HCT116 (cell line): ENCODE results near the gene IRX2. TPM values are rescaled to one million over a fixed set of nuclear protein-coding genes. Genes with fewer than 3 reads are reported as not detected.

Source experiments
- ATAC-seq: fragments of 200-7000 bp; cut with Tn5 transposase; 2 replicates; pipeline ENCODE4 v1.9.1; 2020; ENCODE audit warnings: mild to moderate bottlenecking, moderate library complexity
- BruUV-seq: library from RNA; stranded (reverse); fragments of 400-500 nt; replicated peaks from 2 replicates; lab custom pipeline; 2021; lab: Mats Ljungman, UMichigan
- CTCF ChIA-PET: fragments of 300-600 bp; sonication (Branson Sonifier 250); formaldehyde crosslinking; loops from one replicate; lab custom pipeline; 2021; ENCODE audit warnings: antibody characterized with exemption; lab: Charles Lee
- POLR2A ChIA-PET: fragments of 300-600, 350-600 bp; sonication (Branson Sonifier 250); formaldehyde crosslinking; loops from one replicate; lab custom pipeline; 2021; ENCODE audit warnings: antibody characterized with exemption; lab: Charles Lee
- RAD21 ChIA-PET, 2 experiments: fragments of 300-600 bp; sonication (Branson Sonifier 250); formaldehyde crosslinking; loops; one replicate each; lab custom pipeline; 2023; ENCODE audit warnings: low total read pairs in 2 of 2; ENCODE audit not compliant: uncharacterized antibody in 2 of 2, unreplicated experiment in 2 of 2, low non-redundant PET in 1 of 2; lab: Charles Lee
- DNase-seq: peaks from one replicate; pipeline ENCODE4 v3.0.0-alpha.2; 2010; ENCODE audit warnings: low read depth, low spot score
- H2AFZ ChIP-seq: fragments of 200-600 bp; shearing (Covaris generic), sonication (generic); 2 replicates; pipeline ENCODE4 v1.6.1; 2017; ENCODE audit warnings: low read depth, mixed run types, mixed read lengths, antibody characterized with exemption, low read length; ENCODE audit not compliant: poor library complexity, severe bottlenecking
- H3K27ac ChIP-seq: 2 replicates; pipeline ENCODE4 v1.5.1; 2012; ENCODE audit warnings: low read depth, low read length
- H3K27me3 ChIP-seq: fragments of 200-600 bp; sonication (generic); 2 replicates; pipeline ENCODE4 v1.6.1; 2016; ENCODE audit warnings: mixed run types, low read length, mixed read lengths; ENCODE audit not compliant: insufficient read depth
- H3K36me3 ChIP-seq, 2 experiments: fragments of 200-500 bp in 1 of 2; fragments of 200-600 bp in 1 of 2; sonication (Bioruptor generic) in 1 of 2; sonication (generic) in 1 of 2; 2 replicates each; pipeline versions ENCODE4 v1.5.1 to v1.6.1; 2014 to 2016; ENCODE audit warnings: low read length in 2 of 2, inconsistent platforms in 1 of 2, mixed read lengths in 1 of 2, mixed run types in 1 of 2; ENCODE audit not compliant: insufficient read depth in 2 of 2, control insufficient read depth in 1 of 2
- H3K4me1 ChIP-seq, 2 experiments: fragments of 200-600 bp in 1 of 2; sonication (generic) in 1 of 2; 2 replicates each; pipeline versions ENCODE4 v1.5.1 to v1.6.1; 2012 to 2017; ENCODE audit warnings: low read length in 2 of 2, inconsistent platforms in 1 of 2, mild to moderate bottlenecking in 1 of 2, mixed read lengths in 1 of 2, mixed run types in 1 of 2, moderate library complexity in 1 of 2; ENCODE audit not compliant: insufficient read depth in 2 of 2, control insufficient read depth in 1 of 2
- H3K4me2 ChIP-seq: fragments of 200-600 bp; sonication (generic); 2 replicates; pipeline ENCODE4 v1.6.1; 2017; ENCODE audit warnings: mixed run types, low read length, mixed read lengths
- H3K4me3 ChIP-seq, 2 experiments: fragments of 200-600 bp in 1 of 2; sonication (generic) in 1 of 2; replicated peaks in 1 of 2; 2 replicates each; pipeline ENCODE4 v1.5.1; 2011 to 2016; ENCODE audit warnings: low read length in 2 of 2, control low read depth in 1 of 2, low read depth in 1 of 2, mild to moderate bottlenecking in 1 of 2, mixed read lengths in 1 of 2, mixed run types in 1 of 2
- H3K79me2 ChIP-seq: fragments of 200-600 bp; sonication (generic); 2 replicates; pipeline ENCODE4 v1.6.1; 2017; ENCODE audit warnings: mild to moderate bottlenecking, mixed run types, low read length, moderate library complexity, mixed read lengths; ENCODE audit not compliant: insufficient read depth
- H3K9ac ChIP-seq: fragments of 200-600 bp; sonication (generic); 2 replicates; pipeline ENCODE4 v1.6.1; 2016; ENCODE audit warnings: low read length, mixed read lengths
- H3K9me2 ChIP-seq: fragments of 200-600 bp; sonication (generic), shearing (Covaris generic); 2 replicates; pipeline ENCODE4 v1.6.1; 2017; ENCODE audit warnings: mixed run types, mild to moderate bottlenecking, moderate library complexity; ENCODE audit not compliant: insufficient read depth
- H3K9me3 ChIP-seq, 2 experiments: fragments of 200-500 bp in 1 of 2; fragments of 200-600 bp in 1 of 2; sonication (Bioruptor generic) in 1 of 2; sonication (generic) in 1 of 2; 2 replicates each; pipeline ENCODE4 v1.6.1; 2014 to 2017; ENCODE audit warnings: low read length in 2 of 2, mixed read lengths in 2 of 2, inconsistent platforms in 1 of 2, low read depth in 1 of 2, mild to moderate bottlenecking in 1 of 2, mixed run types in 1 of 2, moderate library complexity in 1 of 2; ENCODE audit not compliant: control insufficient read depth in 1 of 2, insufficient read depth in 1 of 2
- H4K20me1 ChIP-seq: fragments of 200-600 bp; sonication (generic), shearing (Covaris generic); 2 replicates; pipeline ENCODE4 v1.6.1; 2017; ENCODE audit warnings: mixed run types, mild to moderate bottlenecking, moderate library complexity; ENCODE audit not compliant: insufficient read depth
- CBX3 ChIP-seq: IDR thresholded peaks from 2 replicates; pipeline ENCODE4 v1.6.1; 2012; ENCODE audit warnings: low read depth
- CEBPB ChIP-seq: IDR thresholded peaks from 2 replicates; pipeline ENCODE4 v1.6.1; 2012; ENCODE audit warnings: low read depth
- CTCF ChIP-seq, 3 experiments: fragments of 200-600 bp in 1 of 3; sonication (generic) in 1 of 3; IDR thresholded peaks in 2 of 3; conservative IDR thresholded peaks in 1 of 3; 2 replicates each; pipeline ENCODE4 v1.5.1; 2012 to 2017; ENCODE audit warnings: low read depth in 2 of 3, low read length in 2 of 3, antibody characterized with exemption in 1 of 3, borderline replicate concordance in 1 of 3, control low read depth in 1 of 3, mild to moderate bottlenecking in 1 of 3, mixed read lengths in 1 of 3, mixed run types in 1 of 3, moderate library complexity in 1 of 3; ENCODE audit not compliant: insufficient read depth in 1 of 3
- ELF1 ChIP-seq: IDR thresholded peaks from 2 replicates; pipeline ENCODE4 v1.6.1; 2012; ENCODE audit warnings: low read depth, borderline replicate concordance
- EZH2 ChIP-seq: fragments of 200-600 bp; sonication (generic); IDR thresholded peaks from 2 replicates; pipeline ENCODE4 v1.6.1; 2017; ENCODE audit warnings: antibody characterized with exemption, mixed run types
- EZH2phosphoT487 ChIP-seq: fragments of 200-600 bp; IDR thresholded peaks from 2 replicates; pipeline ENCODE4 v1.6.1; 2018; ENCODE audit warnings: antibody characterized with exemption, borderline replicate concordance
- FOSL1 ChIP-seq: IDR thresholded peaks from 2 replicates; pipeline ENCODE4 v1.6.1; 2012; ENCODE audit warnings: low read depth
- MAX ChIP-seq: IDR thresholded peaks from 2 replicates; pipeline ENCODE4 v1.6.1; 2012
- POLR2A ChIP-seq: IDR thresholded peaks from 2 replicates; pipeline ENCODE4 v1.7.0; 2011; ENCODE audit warnings: borderline replicate concordance; ENCODE audit not compliant: insufficient read depth, insufficient read length; ENCODE audit errors: extremely low read depth
- RAD21 ChIP-seq: IDR thresholded peaks from 2 replicates; pipeline ENCODE4 v1.6.1; 2012; ENCODE audit warnings: low read depth, mild to moderate bottlenecking
- REST ChIP-seq: IDR thresholded peaks from 2 replicates; pipeline ENCODE4 v1.6.1; 2012; ENCODE audit warnings: low read depth
- SIN3A ChIP-seq: IDR thresholded peaks from 2 replicates; pipeline ENCODE4 v1.6.1; 2012; ENCODE audit warnings: low read depth
- SP1 ChIP-seq: IDR thresholded peaks from 2 replicates; pipeline ENCODE4 v1.6.1; 2012; ENCODE audit warnings: low read depth
- SRF ChIP-seq: IDR thresholded peaks from 2 replicates; pipeline ENCODE4 v1.6.1; 2012; ENCODE audit warnings: low read depth
- TCF7L2 ChIP-seq: IDR thresholded peaks from 2 replicates; pipeline ENCODE4 v1.7.0; 2011; ENCODE audit warnings: borderline replicate concordance, inconsistent platforms; ENCODE audit not compliant: insufficient read depth, insufficient read length; ENCODE audit errors: extremely low read depth
- ZBTB33 ChIP-seq: IDR thresholded peaks from 2 replicates; pipeline ENCODE4 v1.6.1; 2011; ENCODE audit warnings: mild to moderate bottlenecking, low read length, moderate library complexity; ENCODE audit not compliant: insufficient replicate concordance; ENCODE audit errors: extremely low read depth
- ZFX ChIP-seq: fragments of 450-650 bp; IDR thresholded peaks from 2 replicates; pipeline ENCODE4 v1.6.1; 2017
- ZNF274 ChIP-seq: fragments of 200-500 bp; sonication (Bioruptor generic); IDR thresholded peaks from 2 replicates; pipeline ENCODE4 v1.6.1; 2014; ENCODE audit warnings: mild to moderate bottlenecking, low read depth, low read length, inconsistent platforms
- intact Hi-C: fragments of 100-400 bp; cut with micrococcal nuclease; formaldehyde crosslinking; loops from 2 replicates; pipeline ENCODE4 v1.10.0; 2022
- total RNA-seq: library from RNA; stranded (reverse); gene quantifications from one replicate; pipeline ENCODE4 v1.2.1, GENCODE V29; 2021; ENCODE audit not compliant: unreplicated experiment

The IRX2 gene
- total RNA-seq, 1 experiment from 2014 or later, result not detected

GRCh38 chr5:2779459-2779858 is 28.0 kb upstream of the IRX2 start:
- Histone ChIP-seq H3K4me1 (no peaks in the 10 kb centered on the region), H3K4me3 (no peak overlapping the region), H3K79me2 (no peaks in the 10 kb centered on the region), H3K27me3 (no peaks in the 10 kb centered on the region), H3K9ac (no peak overlapping the region), H2AFZ (no peak overlapping the region), H3K9me2 (no peaks in the 10 kb centered on the region), H3K27ac (no peak overlapping the region), H3K4me2 (no peak overlapping the region), H4K20me1 (no peaks in the 10 kb centered on the region), H3K36me3 (no peaks in the 10 kb centered on the region), H3K9me3 (peaks cover 0 to 20% of the 10 kb centered on the region in 2 experiments; a peak in 2 of 4 replicates)
- CTCF ChIA-PET, result no interaction called here
- ATAC-seq (no peak), DNase-seq (no peak)
- no peak for TF ChIP-seq ZNF274
- no peak for TF ChIP-seq REST
- no peak for TF ChIP-seq ZFX
- TF ChIP-seq EZH2, result no peak
- no peak for TF ChIP-seq CTCF (IDR thresholded peaks at IDR 0.05 in 2 of 3, conservative IDR thresholded peaks at IDR 0.05 in 1 of 3; ENCODE audit: borderline replicate concordance in 1 of 3, insufficient read depth in 1 of 3, low read depth in 2 of 3, low read length in 2 of 3)
- no peak for TF ChIP-seq TCF7L2
- TF ChIP-seq FOSL1, result no peak
- TF ChIP-seq SIN3A, result no peak
- no peak for TF ChIP-seq CBX3
- TF ChIP-seq EZH2phosphoT487, result no peak
- no peak for TF ChIP-seq SRF
- TF ChIP-seq CEBPB, result no peak
- TF ChIP-seq SP1, result no peak
- no peak for TF ChIP-seq ZBTB33
- no peak for TF ChIP-seq ELF1
- TF ChIP-seq RAD21, result no peak
- TF ChIP-seq MAX, result no peak
- no peak for TF ChIP-seq POLR2A
- intact Hi-C loops, result no loop called here
- BruUV-seq, result no TSS peak
- POLR2A ChIA-PET, result no interaction called here
- RAD21 ChIA-PET, result no interaction called here
